BLaER1 treated with 17β-estradiol and CSF1 and Interleukin-3, amounts not matched to agents 10 nM and 100 nM (cell line): ENCODE data around the gene ATOX1.
"Not testable (repeated sequence)": the region's sequence is repeated elsewhere in the genome, so short reads cannot be mapped to it uniquely, and the experiment has no call there.

ENCODE experiments used
- H3K27ac ChIP-seq, 11 experiments: shearing (Covaris generic); formaldehyde crosslinking; 2 replicates each; pipeline ENCODE4 v1.8.1; 2022
- H3K27me3 ChIP-seq, 11 experiments: shearing (Covaris generic); formaldehyde crosslinking; 2 replicates each; pipeline ENCODE4 v1.8.1; 2022
- H3K36me3 ChIP-seq, 11 experiments: shearing (Covaris generic); formaldehyde crosslinking; 2 replicates each; pipeline ENCODE4 v1.8.1; 2022
- H3K4me1 ChIP-seq, 10 experiments: shearing (Covaris generic); formaldehyde crosslinking; 2 replicates each; pipeline ENCODE4 v1.8.1; 2022
- H3K4me2 ChIP-seq, 11 experiments: shearing (Covaris generic); formaldehyde crosslinking; 2 replicates each; pipeline ENCODE4 v1.8.1; 2022
- H3K4me3 ChIP-seq, 10 experiments: shearing (Covaris generic); formaldehyde crosslinking; 2 replicates each; pipeline ENCODE4 v1.8.1; 2022
- H3K9ac ChIP-seq, 11 experiments: shearing (Covaris generic); formaldehyde crosslinking; 2 replicates each; pipeline ENCODE4 v1.8.1; 2022
- H3K9me3 ChIP-seq, 11 experiments: shearing (Covaris generic); formaldehyde crosslinking; replicated peaks in 1 of 11; 2 replicates each; pipeline ENCODE4 v1.8.1; 2022
- H4K20me1 ChIP-seq, 11 experiments: shearing (Covaris generic); formaldehyde crosslinking; 2 replicates each; pipeline ENCODE4 v1.8.1; 2022
- Cebpa-rat ChIP-seq, 11 experiments: shearing (Covaris generic); IDR thresholded peaks; 2 replicates each; pipeline ENCODE4 v1.8.1; 2022

Gene ATOX1

DNA sequence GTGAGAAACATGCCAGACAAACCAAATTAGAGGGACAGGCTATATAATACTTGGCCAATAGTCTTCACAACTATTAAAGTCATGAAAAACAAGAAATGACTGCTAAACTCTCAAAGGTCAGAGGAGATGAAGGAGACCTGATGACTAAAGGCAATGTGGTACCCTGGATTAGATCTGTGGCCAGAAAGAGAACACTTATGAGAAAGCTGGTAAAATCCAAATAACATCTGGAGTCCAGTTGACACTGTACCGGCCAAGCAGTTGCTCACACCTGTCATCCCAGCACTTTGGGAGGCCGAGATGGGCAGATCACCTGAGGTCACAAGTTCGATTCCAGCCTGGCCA, 24.4 kb downstream of the ATOX1 start:
- H3K9ac ChIP-seq: no peak overlapping the region
- TF ChIP-seq Cebpa-rat (IDR thresholded peaks at IDR 0.05): no peak
- no peaks in the 10 kb centered on the region for H3K4me1 ChIP-seq
- H3K9me3 ChIP-seq: peaks cover 16 to 26% (median 22%) of the 10 kb centered on the region in 11 experiments
- H4K20me1 ChIP-seq: peaks cover 0 to 3% (median 0%) of the 10 kb centered on the region in 11 experiments; a peak in 1 of 22 replicates
- no peaks in the 10 kb centered on the region for H3K27me3 ChIP-seq
- no peak overlapping the region for H3K27ac ChIP-seq
- H3K4me2 ChIP-seq: no peak overlapping the region
- H3K4me3 ChIP-seq: no peak overlapping the region
- peaks cover 9 to 76% (median 33%) of the 10 kb centered on the region in 11 experiments; a peak in 19 of 22 replicates for H3K36me3 ChIP-seq

GRCh38 chr5:151733358-151734063, 24.9 kb downstream of the ATOX1 start:
- H3K36me3 ChIP-seq: peaks cover 9 to 78% (median 35%) of the 10 kb centered on the region in 11 experiments; a peak in 19 of 22 replicates
- H3K4me1 ChIP-seq: no peaks in the 10 kb centered on the region
- peaks cover 18 to 30% (median 26%) of the 10 kb centered on the region in 11 experiments for H3K9me3 ChIP-seq
- no peaks in the 10 kb centered on the region for H3K27me3 ChIP-seq
- H3K4me3 ChIP-seq: no peak overlapping the region
- TF ChIP-seq Cebpa-rat (IDR thresholded peaks at IDR 0.05): no peak
- H3K4me2 ChIP-seq: no peak overlapping the region
- H4K20me1 ChIP-seq: peaks cover 0 to 3% (median 0%) of the 10 kb centered on the region in 11 experiments; a peak in 1 of 22 replicates
- H3K27ac ChIP-seq: no peak overlapping the region
- no peak overlapping the region for H3K9ac ChIP-seq

- Histone ChIP-seq H3K4me1 (no peaks in the 10 kb centered on the region), H3K4me3 (no peak overlapping the region), H3K27me3 (no peaks in the 10 kb centered on the region), H4K20me1 (no peaks in the 10 kb centered on the region), H3K9ac (no peak overlapping the region), H3K36me3 (peaks cover 9 to 50% (median 22%) of the 10 kb centered on the region in 11 experiments; a peak in 18 of 22 replicates), H3K27ac (no peak overlapping the region), H3K9me3 (peaks cover 18 to 30% (median 26%) of the 10 kb centered on the region in 11 experiments), H3K4me2 (no peak overlapping the region)
- no peak for TF ChIP-seq Cebpa-rat (IDR thresholded peaks at IDR 0.05)
Observed at GRCh38 chr5:151730381-151730780, 28.1 kb downstream of the ATOX1 start.

DNA sequence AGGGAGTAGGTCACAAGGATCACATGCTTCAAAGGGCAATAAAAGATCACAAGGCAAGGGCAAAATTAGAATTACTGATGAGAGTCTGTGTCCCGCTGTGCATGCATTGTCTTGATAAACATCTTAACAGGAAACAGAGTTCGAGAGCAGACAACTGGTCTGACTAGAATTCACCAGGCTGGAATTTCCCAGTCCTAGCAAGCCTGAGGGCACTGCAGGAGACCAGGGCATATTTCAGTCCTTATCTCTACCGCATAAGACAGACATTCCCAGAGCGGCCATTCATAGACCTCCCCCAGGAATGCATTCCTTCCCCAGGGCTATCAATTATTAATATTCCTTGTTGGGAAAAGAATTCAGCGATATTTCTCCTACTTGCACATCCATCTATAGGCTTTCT, 28.8 kb downstream of the ATOX1 start:
- not testable (repeated sequence) for H3K4me1 ChIP-seq, H4K20me1 ChIP-seq, H3K9ac ChIP-seq, H3K4me3 ChIP-seq, H3K27me3 ChIP-seq, H3K27ac ChIP-seq, H3K4me2 ChIP-seq
- peaks cover 18 to 30% (median 26%) of the 10 kb centered on the region in 11 experiments for H3K9me3 ChIP-seq
- H3K36me3 ChIP-seq: peaks cover 9 to 45% (median 22%) of the 10 kb centered on the region in 11 experiments; a peak in 18 of 22 replicates

GRCh38 chr5:151724360-151724759, 34.1 kb downstream of the ATOX1 start:
- Histone ChIP-seq H3K27me3 (no peaks in the 10 kb centered on the region; a peak in 1 of 22 replicates), H3K36me3 (peaks cover 0 to 5% (median 5%) of the 10 kb centered on the region in 11 experiments; a peak in 8 of 22 replicates), H3K4me2 (no peak overlapping the region), H3K4me1 (peaks cover 4 to 34% (median 13%) of the 10 kb centered on the region in 10 experiments; a peak in 14 of 20 replicates), H3K27ac (no peak overlapping the region), H3K9ac (no peak overlapping the region), H3K9me3 (peaks cover 4 to 10% (median 6%) of the 10 kb centered on the region in 11 experiments), H3K4me3 (no peak overlapping the region), H4K20me1 (no peaks in the 10 kb centered on the region)
- no peak for TF ChIP-seq Cebpa-rat (IDR thresholded peaks at IDR 0.05)

GRCh38 chr5:151722546-151722945, 35.9 kb downstream of the ATOX1 start:
- Histone ChIP-seq H3K4me3 (no peak overlapping the region), H4K20me1 (no peaks in the 10 kb centered on the region), H3K27me3 (no peaks in the 10 kb centered on the region; a peak in 1 of 22 replicates), H3K9ac (no peak overlapping the region), H3K27ac (no peak overlapping the region), H3K36me3 (no peaks in the 10 kb centered on the region), H3K4me1 (peaks cover 4 to 34% (median 13%) of the 10 kb centered on the region in 10 experiments; a peak in 14 of 20 replicates), H3K4me2 (peak overlapping the region in 4 of 11 experiments; percentile 5 to 26 (median 20); a peak in 5 of 22 replicates), H3K9me3 (no peaks in the 10 kb centered on the region)
- no peak for TF ChIP-seq Cebpa-rat (IDR thresholded peaks at IDR 0.05)

GRCh38 chr5:151721812-151722391, 36.5 kb downstream of the ATOX1 start:
- no peak overlapping the region for H3K4me3 ChIP-seq
- no peaks in the 10 kb centered on the region; a peak in 1 of 22 replicates for H3K27me3 ChIP-seq
- no peak overlapping the region for H3K9ac ChIP-seq
- no peak for TF ChIP-seq Cebpa-rat (IDR thresholded peaks at IDR 0.05)
- no peaks in the 10 kb centered on the region for H3K9me3 ChIP-seq
- H3K27ac ChIP-seq: no peak overlapping the region
- H3K4me1 ChIP-seq: peaks cover 4 to 34% (median 13%) of the 10 kb centered on the region in 10 experiments; a peak in 14 of 20 replicates
- peak overlapping the region in 4 of 11 experiments; percentile 5 to 26 (median 20); a peak in 5 of 22 replicates for H3K4me2 ChIP-seq
- no peaks in the 10 kb centered on the region for H3K36me3 ChIP-seq
- no peaks in the 10 kb centered on the region for H4K20me1 ChIP-seq

GRCh38 chr5:151721087-151721646, 37.3 kb downstream of the ATOX1 start:
- H3K27me3 ChIP-seq: no peaks in the 10 kb centered on the region; a peak in 1 of 22 replicates
- peaks cover 4 to 34% (median 13%) of the 10 kb centered on the region in 10 experiments; a peak in 14 of 20 replicates for H3K4me1 ChIP-seq
- no peak overlapping the region for H3K4me3 ChIP-seq
- peak overlapping the region in 1 of 11 experiments; percentile 5; a peak in 1 of 22 replicates for H3K4me2 ChIP-seq
- TF ChIP-seq Cebpa-rat (IDR thresholded peaks at IDR 0.05): no peak
- no peaks in the 10 kb centered on the region for H3K9me3 ChIP-seq
- H3K36me3 ChIP-seq: no peaks in the 10 kb centered on the region
- H3K9ac ChIP-seq: no peak overlapping the region
- no peak overlapping the region for H3K27ac ChIP-seq
- no peaks in the 10 kb centered on the region for H4K20me1 ChIP-seq

GRCh38 chr5:151720215-151720614, 38.2 kb downstream of the ATOX1 start:
- H3K27ac ChIP-seq: no peak overlapping the region
- H3K36me3 ChIP-seq: no peaks in the 10 kb centered on the region
- no peak for TF ChIP-seq Cebpa-rat (IDR thresholded peaks at IDR 0.05)
- H3K9ac ChIP-seq: no peak overlapping the region
- peaks cover 4 to 34% (median 13%) of the 10 kb centered on the region in 10 experiments; a peak in 14 of 20 replicates for H3K4me1 ChIP-seq
- 0 out of 22 replicates have a peak overlapping the region, but pooled peaks of 1 of the 11 experiments have one; percentile 8 for H3K4me2 ChIP-seq
- peaks cover 0 to 1% (median 0%) of the 10 kb centered on the region in 11 experiments; a peak in 2 of 22 replicates for H3K9me3 ChIP-seq
- H3K27me3 ChIP-seq: no peaks in the 10 kb centered on the region; a peak in 1 of 22 replicates
- H3K4me3 ChIP-seq: no peak overlapping the region
- no peaks in the 10 kb centered on the region for H4K20me1 ChIP-seq
